22Rv1 (cell line): ENCODE measurements around the gene MYH9.

Experiments used
- CTCF ChIP-seq: fragments of 450-650 bp; IDR thresholded peaks from 2 replicates; pipeline ENCODE4 v1.5.1; 2017; ENCODE audit warnings: mild to moderate bottlenecking
- ZFX ChIP-seq: fragments of 450-650 bp; IDR thresholded peaks from 2 replicates; pipeline ENCODE4 v1.6.1; 2017; ENCODE audit warnings: antibody characterized with exemption, borderline replicate concordance

DNA sequence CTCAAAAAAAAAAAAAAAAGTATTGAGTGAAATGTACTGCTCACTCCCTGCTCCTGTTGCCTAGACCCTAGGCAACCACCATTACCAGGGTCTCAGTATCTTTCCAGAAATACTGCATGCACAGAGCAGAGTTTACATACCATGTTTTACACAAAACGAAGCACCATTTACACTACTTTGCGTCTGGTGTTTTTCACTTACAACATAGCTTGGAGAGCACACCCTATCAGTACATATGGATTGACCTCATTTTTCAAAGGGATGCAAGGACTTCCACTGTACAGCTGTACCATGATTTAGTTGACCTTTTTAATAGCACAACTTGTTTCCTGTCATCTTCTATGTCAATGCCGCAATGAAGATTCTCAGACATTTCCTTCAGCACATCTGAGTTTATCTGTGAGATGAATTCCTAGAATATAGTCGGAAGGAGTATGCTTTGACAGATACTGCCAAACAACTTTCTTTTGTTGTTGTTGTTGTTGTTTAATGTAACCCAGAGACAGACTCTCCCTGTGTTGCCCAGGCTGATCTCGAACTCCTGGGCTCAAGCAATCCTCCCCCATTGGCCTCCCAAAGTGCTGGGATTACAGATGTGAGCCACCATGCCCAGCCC lies 6.1 kb downstream of the MYH9 start:
- TF ChIP-seq CTCF (no peak), ZFX (no peak)
